HT1080 (cell line): Measurements from ENCODE around the gene LITAFD. TPM values are rescaled to one million over a fixed set of nuclear protein-coding genes. Genes with fewer than 3 reads are reported as not detected.
"Not testable (repeated sequence)": the region's sequence is repeated elsewhere in the genome, so short reads cannot be mapped to it uniquely, and the experiment has no call there.

Experiments used
- DNase-seq: peaks from one replicate; pipeline ENCODE4 v3.0.0-alpha.2; 2015; ENCODE audit warnings: low read depth
- total RNA-seq: library from RNA; depleted of rRNA; stranded (reverse); fragments of >200 nt; shearing (Covaris generic); gene quantifications from 2 replicates; pipeline ENCODE4 v1.2.3, GENCODE V29; 2014

The LITAFD gene
- total RNA-seq, 1 experiment from 2014 or later: not detected

GRCh38 chr16:8855972-8856371, 26.2 kb upstream of the LITAFD start:
- DNase-seq: no peak

- DNase-seq: no peak
Measured at GRCh38 chr16:8858994-8859912, 22.9 kb upstream of the LITAFD start.

DNA sequence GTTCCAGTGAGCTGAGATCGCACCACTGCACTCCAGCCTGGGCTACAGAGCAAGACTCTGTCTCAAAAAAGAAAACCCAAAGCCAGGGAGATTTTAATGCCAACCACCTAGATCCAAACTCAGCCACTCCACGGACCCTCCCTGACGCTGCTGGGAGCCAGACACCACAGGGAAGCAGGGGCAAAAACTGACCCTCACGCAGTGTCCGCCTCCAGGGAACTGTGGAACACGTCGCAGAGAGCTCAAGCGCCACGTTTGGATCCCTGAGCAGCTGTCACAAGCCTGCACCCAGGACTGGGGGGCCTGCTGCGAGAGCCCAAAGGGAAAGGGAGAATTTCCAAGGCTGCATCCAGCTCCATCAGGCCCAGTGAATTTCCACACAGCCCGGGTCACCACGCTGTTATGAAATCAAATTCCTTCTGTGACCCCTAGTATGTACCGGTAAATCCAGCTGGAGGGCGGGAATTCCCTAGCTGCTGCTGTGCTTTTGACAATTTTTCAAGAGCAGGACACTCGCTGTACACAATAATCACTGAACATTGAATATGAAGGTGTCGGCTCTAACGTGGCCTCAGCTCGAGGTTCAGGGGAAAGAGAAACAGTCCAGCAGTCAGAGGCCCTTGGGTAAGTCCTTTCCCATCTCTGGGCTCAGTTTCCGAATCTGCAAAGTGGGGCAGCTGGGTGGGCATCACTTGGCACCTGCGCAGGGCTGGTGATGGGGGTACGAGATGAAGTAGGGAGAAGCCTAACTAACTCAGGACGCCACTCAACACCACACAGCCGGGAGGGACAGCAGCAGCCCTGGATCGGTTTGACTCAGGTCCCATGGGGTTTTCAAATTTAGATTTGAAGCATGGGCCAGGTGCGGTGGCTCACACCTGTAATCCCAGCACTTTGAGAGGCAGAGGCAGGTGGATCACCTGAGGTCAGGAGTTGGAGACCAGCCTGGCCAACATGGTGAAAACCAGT, 22.0 kb upstream of the LITAFD start:
- DNase-seq: no peak

- no peak for DNase-seq
Measured at GRCh38 chr16:8861563-8862308, 20.4 kb upstream of the LITAFD start.

- no peak for DNase-seq
Measured at GRCh38 chr16:8862309-8863130, 19.6 kb upstream of the LITAFD start.

GRCh38 chr16:8863594-8864424, 18.3 kb upstream of the LITAFD start:
- DNase-seq: peak; percentile 35

DNA sequence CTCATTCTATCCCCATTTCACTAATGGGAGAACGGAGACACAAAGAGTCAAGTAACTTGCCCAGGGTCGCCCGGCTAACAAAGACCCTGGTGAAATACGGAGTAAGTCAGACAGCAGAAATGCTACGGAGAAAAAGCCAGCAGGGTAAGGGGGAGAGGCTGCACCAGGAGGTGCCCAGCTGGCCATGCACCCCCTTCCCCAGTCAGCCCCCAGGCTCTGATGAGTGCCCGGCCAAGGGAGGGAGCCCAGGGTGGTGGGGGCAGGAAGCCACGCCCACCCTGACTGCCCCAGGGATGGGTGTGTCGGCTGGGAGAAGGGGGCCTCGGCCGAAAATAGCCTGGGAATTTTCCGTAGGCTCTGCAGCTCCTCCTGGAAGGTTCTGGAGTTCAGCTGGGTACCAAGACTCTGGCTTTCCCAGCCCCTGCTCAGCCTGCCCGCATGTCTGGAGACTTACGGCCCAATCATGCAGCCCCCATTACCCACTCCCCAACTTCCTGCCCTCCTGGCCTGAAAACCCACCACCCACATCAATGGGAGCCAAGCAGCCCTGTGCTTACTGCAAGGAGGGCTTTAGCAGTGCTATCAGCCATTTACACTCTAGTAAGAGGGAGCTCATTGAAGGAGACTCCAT, 17.6 kb upstream of the LITAFD start:
- no peak for DNase-seq

GRCh38 chr16:8865145-8865882, 16.8 kb upstream of the LITAFD start:
- no peak for DNase-seq

GRCh38 chr16:8866118-8866883, 15.8 kb upstream of the LITAFD start:
- no peak for DNase-seq

DNA sequence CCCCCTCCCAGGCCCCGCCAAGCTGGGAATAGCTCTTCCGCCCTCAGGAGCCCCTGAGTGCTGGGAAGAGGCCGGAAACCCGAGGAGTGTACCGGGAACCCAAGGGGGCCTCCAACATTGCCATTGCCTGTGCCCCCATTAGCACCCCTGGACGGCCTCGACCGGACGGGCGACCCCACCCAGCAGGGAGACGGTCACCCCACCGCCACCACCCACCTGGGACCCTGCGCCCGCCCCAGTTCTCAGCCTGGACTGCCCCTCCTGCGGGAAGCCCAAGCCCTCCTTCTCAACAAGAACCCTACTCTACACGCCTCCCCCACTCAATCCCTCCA, 15.3 kb upstream of the LITAFD start:
- DNase-seq: no peak

DNA sequence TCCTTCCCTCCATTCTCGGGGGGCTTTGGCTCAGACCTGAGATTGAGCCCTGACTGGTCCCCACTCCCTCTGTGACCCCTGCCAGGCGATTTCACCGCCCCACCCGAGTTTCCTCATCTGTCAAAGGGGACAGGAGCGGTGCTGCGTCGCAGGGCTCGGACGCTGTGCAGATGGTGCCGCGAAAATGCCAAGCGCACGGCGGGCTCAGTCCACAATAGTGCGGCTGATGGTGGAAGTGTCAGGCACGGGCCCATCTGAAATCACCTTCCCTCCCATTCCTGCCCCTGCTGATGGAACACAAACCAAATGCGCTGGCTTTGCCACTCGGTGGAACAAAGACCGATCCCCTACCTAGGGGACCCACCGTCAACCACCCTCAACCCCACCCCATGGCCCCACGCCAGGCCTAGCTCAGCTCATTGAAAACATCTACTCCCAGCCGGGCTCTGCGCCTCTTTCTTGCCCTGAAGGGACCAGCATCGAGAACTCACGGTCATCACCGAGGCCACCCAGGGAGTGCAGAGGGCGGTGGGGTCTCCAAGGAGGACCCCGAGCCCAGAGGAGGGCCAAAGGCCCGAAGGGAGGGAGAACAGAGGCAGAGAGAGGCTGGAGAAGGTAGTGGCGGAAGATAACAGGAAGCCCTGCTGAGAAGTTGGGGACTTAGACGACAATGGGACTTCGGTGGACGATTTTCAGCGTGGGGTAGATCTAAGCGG, 14.8 kb upstream of the LITAFD start:
- DNase-seq: no peak

GRCh38 chr16:8867932-8868415, 14.2 kb upstream of the LITAFD start:
- peak; percentile 26 for DNase-seq

DNA sequence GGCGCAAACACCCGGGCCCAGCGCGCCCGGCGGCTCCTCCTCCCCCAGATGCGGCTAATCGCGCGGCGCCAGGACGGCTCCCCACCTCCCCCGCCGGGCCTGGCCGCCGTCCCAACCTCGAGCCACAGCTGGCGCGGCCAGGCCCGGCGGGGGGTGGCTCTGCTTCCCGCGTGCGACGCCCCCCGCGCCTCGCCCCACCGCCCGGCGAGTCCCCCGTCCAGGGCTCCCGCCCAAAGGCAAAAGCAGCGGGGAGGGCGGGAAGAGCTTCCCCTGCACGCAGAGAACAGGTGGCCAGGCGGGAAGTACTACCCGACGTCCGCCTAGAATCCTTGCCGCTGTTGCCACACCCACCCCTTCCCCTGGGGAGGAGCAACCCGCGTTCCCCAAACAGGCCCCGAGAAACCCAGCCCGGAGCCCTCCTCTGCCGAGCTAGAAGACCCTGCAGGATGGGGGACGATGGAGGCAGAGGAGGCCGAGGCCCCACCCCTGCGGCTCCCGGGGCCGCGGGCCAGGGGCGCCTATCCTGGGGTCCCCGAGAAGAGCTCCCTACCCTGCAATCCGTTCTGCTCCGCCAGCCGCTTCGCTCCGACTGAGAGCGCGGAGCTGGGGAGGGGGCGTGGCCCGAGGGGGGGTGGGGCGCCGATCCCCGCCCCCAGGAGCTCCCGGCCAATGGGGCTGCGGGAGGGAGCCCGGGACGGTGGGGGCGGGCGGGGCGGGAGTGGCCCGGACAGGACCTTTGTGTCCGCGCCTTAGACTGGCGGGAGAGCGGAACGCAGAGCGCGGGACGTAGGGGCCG, 13.5 kb upstream of the LITAFD start, which contains the start of gene CARHSP1:
Gene CARHSP1 (minus strand): TSS at position 591 of the 796 bp plus-strand sequence. CDS start 9,678 bp downstream, outside the sequence.
- DNase-seq: peak; percentile 83

- DNase-seq: no peak
Measured at GRCh38 chr16:8869212-8869987, 12.8 kb upstream of the LITAFD start.

DNA sequence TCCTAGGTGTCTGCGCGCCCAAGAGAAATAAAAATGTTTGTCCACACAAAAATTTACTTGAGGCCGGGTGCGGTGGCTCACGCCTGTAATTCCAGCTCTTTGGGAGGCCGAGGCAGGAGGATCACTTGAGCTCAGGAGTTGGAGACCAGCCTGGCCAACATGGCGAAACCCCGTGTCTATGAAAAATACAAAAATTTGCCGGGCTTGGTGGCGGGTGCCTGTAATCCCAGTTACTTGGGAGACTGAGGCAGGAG, 12.2 kb upstream of the LITAFD start:
- not testable (repeated sequence) for DNase-seq
